CD4-positive, CD25-positive, alpha-beta regulatory T cell (primary cell): ENCODE measurements around the gene DLG1. TPM values are rescaled to one million over a fixed set of nuclear protein-coding genes. Genes with fewer than 3 reads are reported as not detected.

Experiments used
- ATAC-seq, 2 donors: fragments of 150-1000 bp; cut with Tn5 transposase; one replicate each; pipeline ENCODE4 v1.10.0; 2021; ENCODE audit warnings: low read depth in 2 of 2, moderate number of reproducible peaks in 2 of 2, moderate library complexity in 1 of 2
- DNase-seq, 3 donors: peaks; one replicate each; pipeline versions ENCODE4 v3.0.0 to v3.0.0-alpha.2; 2012 to 2022; ENCODE audit warnings: mixed read lengths in 1 of 3
- H3K27ac ChIP-seq: one replicate; pipeline ENCODE4 v1.7.0; 2013; ENCODE audit warnings: mild to moderate bottlenecking, low read length; ENCODE audit not compliant: insufficient read depth, poor library complexity, severe bottlenecking
- H3K27me3 ChIP-seq: one replicate; pipeline ENCODE4 v1.7.0; 2013; ENCODE audit warnings: low read length; ENCODE audit not compliant: control insufficient read depth, insufficient read depth
- H3K36me3 ChIP-seq: one replicate; pipeline ENCODE4 v1.7.0; 2013; ENCODE audit warnings: mild to moderate bottlenecking, low read length, moderate library complexity; ENCODE audit not compliant: control insufficient read depth, insufficient read depth
- H3K4me1 ChIP-seq: 2 replicates; pipeline ENCODE4 v1.7.0; 2013; ENCODE audit warnings: mild to moderate bottlenecking, low read length; ENCODE audit not compliant: insufficient read depth, control insufficient read depth, poor library complexity, severe bottlenecking
- H3K4me3 ChIP-seq: one replicate; pipeline ENCODE4 v1.7.0; 2013; ENCODE audit warnings: low read depth, mild to moderate bottlenecking, low read length, moderate library complexity
- H3K9me3 ChIP-seq, 2 experiments: 1 replicate in 1 of 2; 2 replicates in 1 of 2; pipeline ENCODE4 v1.7.0; 2013; ENCODE audit warnings: low read length in 2 of 2, mild to moderate bottlenecking in 1 of 2, moderate library complexity in 1 of 2; ENCODE audit not compliant: control insufficient read depth in 2 of 2
- H3K27ac Mint-ChIP-seq, 3 donors: one replicate each; pipeline ENCODE4 v1.8.0; 2020 to 2022; ENCODE audit warnings: mild to moderate bottlenecking in 3 of 3, mixed read lengths in 3 of 3, moderate library complexity in 2 of 3
- H3K27me3 Mint-ChIP-seq: one replicate; pipeline ENCODE4 v1.8.0; 2022; ENCODE audit warnings: mild to moderate bottlenecking, mixed read lengths
- H3K36me3 Mint-ChIP-seq: one replicate; pipeline ENCODE4 v1.8.0; 2020; ENCODE audit warnings: mixed read lengths
- H3K4me1 Mint-ChIP-seq, 4 donors: one replicate each; pipeline ENCODE4 v1.8.0; 2020 to 2022; ENCODE audit warnings: mixed read lengths in 4 of 4, mild to moderate bottlenecking in 1 of 4
- H3K4me3 Mint-ChIP-seq, 4 donors: one replicate each; pipeline ENCODE4 v1.8.0; 2020 to 2022; ENCODE audit warnings: mild to moderate bottlenecking in 4 of 4, mixed read lengths in 4 of 4, moderate library complexity in 3 of 4
- H3K9me3 Mint-ChIP-seq, 7 donors: one replicate each; pipeline ENCODE4 v1.8.0; 2020 to 2022; ENCODE audit warnings: mixed read lengths in 7 of 7, mild to moderate bottlenecking in 3 of 7, moderate library complexity in 2 of 7
- polyA plus RNA-seq, 4 donors: library from polyadenylated mRNA; unstranded; fragments of 300-500 nt; fragmentation: Illumina TruSeq; gene quantifications; one replicate each; pipeline ENCODE4 v1.2.3, GENCODE V29; 2021
- total RNA-seq: library from RNA; stranded (reverse); gene quantifications from one replicate; pipeline ENCODE4 v1.2.3, GENCODE V29; 2022

Gene DLG1
- total and polyA plus RNA-seq, 5 donors from 2014 or later = 25.2 to 106 (median 30.5) TPM

- Mint-ChIP-seq H3K27me3 (no peaks in the 10 kb centered on the region), H3K36me3 (no peaks in the 10 kb centered on the region), H3K4me1 (no peaks in the 10 kb centered on the region), H3K4me3 (no peak overlapping the region), H3K27ac (no peak overlapping the region), H3K9me3 (no peaks in the 10 kb centered on the region)
- H3K9me3 ChIP-seq = no peaks in the 10 kb centered on the region
- H3K27ac ChIP-seq = no peak overlapping the region
- ATAC-seq = no peak
- no peaks in the 10 kb centered on the region for H3K27me3 ChIP-seq
- no peaks in the 10 kb centered on the region for H3K36me3 ChIP-seq
- no peak for DNase-seq
- no peak overlapping the region for H3K4me3 ChIP-seq
- no peaks in the 10 kb centered on the region for H3K4me1 ChIP-seq
Measured at GRCh38 chr3:197014024-197014423, 284.4 kb downstream of the DLG1 start.

GRCh38 chr3:197012540-197012883 is 285.9 kb downstream of the DLG1 start:
- no peaks in the 10 kb centered on the region for H3K27me3 ChIP-seq

GRCh38 chr3:197011780-197012539 is 286.5 kb downstream of the DLG1 start:
- ATAC-seq (no peak), DNase-seq (no peak)
- Histone ChIP-seq H3K27me3 (no peaks in the 10 kb centered on the region), H3K4me3 (no peak overlapping the region), H3K36me3 (no peaks in the 10 kb centered on the region), H3K27ac (no peak overlapping the region), H3K4me1 (no peaks in the 10 kb centered on the region), H3K9me3 (no peaks in the 10 kb centered on the region)
- H3K4me1 Mint-ChIP-seq = no peaks in the 10 kb centered on the region
- peaks cover 4% of the 10 kb centered on the region for H3K27me3 Mint-ChIP-seq
- no peaks in the 10 kb centered on the region for H3K36me3 Mint-ChIP-seq
- no peak overlapping the region for H3K4me3 Mint-ChIP-seq
- no peaks in the 10 kb centered on the region for H3K9me3 Mint-ChIP-seq
- H3K27ac Mint-ChIP-seq = no peak overlapping the region

More at GRCh38 chr3:197012540-197012883, 285.9 kb downstream of the DLG1 start:
- peaks cover 3% of the 10 kb centered on the region for H3K27me3 Mint-ChIP-seq
- no peaks in the 10 kb centered on the region for H3K36me3 Mint-ChIP-seq
- ATAC-seq (no peak), DNase-seq (no peak)
- Histone ChIP-seq H3K9me3 (no peaks in the 10 kb centered on the region), H3K36me3 (no peaks in the 10 kb centered on the region), H3K27ac (no peak overlapping the region), H3K4me3 (no peak overlapping the region), H3K4me1 (no peaks in the 10 kb centered on the region)
- H3K27ac Mint-ChIP-seq = no peak overlapping the region
- H3K4me1 Mint-ChIP-seq = no peaks in the 10 kb centered on the region
- H3K4me3 Mint-ChIP-seq = no peak overlapping the region
- H3K9me3 Mint-ChIP-seq = no peaks in the 10 kb centered on the region

- Mint-ChIP-seq H3K9me3 (no peaks in the 10 kb centered on the region), H3K4me1 (no peaks in the 10 kb centered on the region), H3K4me3 (no peak overlapping the region), H3K27ac (no peak overlapping the region), H3K27me3 (peaks cover 4% of the 10 kb centered on the region), H3K36me3 (no peaks in the 10 kb centered on the region)
- no peaks in the 10 kb centered on the region for H3K36me3 ChIP-seq
- no peak overlapping the region for H3K4me3 ChIP-seq
- H3K27me3 ChIP-seq = no peaks in the 10 kb centered on the region
- H3K4me1 ChIP-seq = no peaks in the 10 kb centered on the region
- no peak overlapping the region for H3K27ac ChIP-seq
- no peaks in the 10 kb centered on the region for H3K9me3 ChIP-seq
- DNase-seq (no peak), ATAC-seq (no peak)
Measured at GRCh38 chr3:197010556-197011351, 287.7 kb downstream of the DLG1 start.

GRCh38 chr3:197009532-197010019 is 288.8 kb downstream of the DLG1 start:
- Mint-ChIP-seq H3K27me3 (peaks cover 4% of the 10 kb centered on the region), H3K4me1 (peaks cover 0 to 1% (median 0%) of the 10 kb centered on the region in 4 donors), H3K27ac (no peak overlapping the region), H3K9me3 (no peaks in the 10 kb centered on the region), H3K36me3 (no peaks in the 10 kb centered on the region), H3K4me3 (no peak overlapping the region)
- DNase-seq (no peak), ATAC-seq (no peak)
- no peak overlapping the region for H3K27ac ChIP-seq
- H3K36me3 ChIP-seq = no peaks in the 10 kb centered on the region
- no peak overlapping the region for H3K4me3 ChIP-seq
- no peaks in the 10 kb centered on the region for H3K27me3 ChIP-seq
- no peaks in the 10 kb centered on the region for H3K4me1 ChIP-seq
- H3K9me3 ChIP-seq = no peaks in the 10 kb centered on the region

GRCh38 chr3:197008436-197009209 is 289.8 kb downstream of the DLG1 start:
- Mint-ChIP-seq H3K4me3 (no peak overlapping the region), H3K9me3 (no peaks in the 10 kb centered on the region), H3K36me3 (no peaks in the 10 kb centered on the region), H3K4me1 (peaks cover 0 to 9% (median 1%) of the 10 kb centered on the region in 4 donors), H3K27me3 (peaks cover 4% of the 10 kb centered on the region), H3K27ac (no peak overlapping the region)
- no peak for ATAC-seq
- no peaks in the 10 kb centered on the region for H3K27me3 ChIP-seq
- no peaks in the 10 kb centered on the region for H3K36me3 ChIP-seq
- H3K4me1 ChIP-seq = peaks cover 6% of the 10 kb centered on the region
- no peaks in the 10 kb centered on the region for H3K9me3 ChIP-seq
- no peak for DNase-seq
- no peak overlapping the region for H3K4me3 ChIP-seq
- H3K27ac ChIP-seq = no peak overlapping the region

- Histone ChIP-seq H3K9me3 (no peaks in the 10 kb centered on the region), H3K27me3 (no peaks in the 10 kb centered on the region), H3K4me1 (peaks cover 8% of the 10 kb centered on the region), H3K27ac (no peak overlapping the region), H3K36me3 (no peaks in the 10 kb centered on the region), H3K4me3 (no peak overlapping the region)
- H3K9me3 Mint-ChIP-seq = peaks cover 0 to 1% (median 0%) of the 10 kb centered on the region in 7 donors
- peaks cover 0 to 9% (median 1%) of the 10 kb centered on the region in 4 donors for H3K4me1 Mint-ChIP-seq
- no peak for ATAC-seq
- peaks cover 4% of the 10 kb centered on the region for H3K27me3 Mint-ChIP-seq
- no peak overlapping the region for H3K4me3 Mint-ChIP-seq
- H3K36me3 Mint-ChIP-seq = no peaks in the 10 kb centered on the region
- no peak for DNase-seq
- no peak overlapping the region for H3K27ac Mint-ChIP-seq
Measured at GRCh38 chr3:197007953-197008352, 290.5 kb downstream of the DLG1 start.
